Measurements from ENCODE around the gene PARN. TPM values are rescaled to one million over a fixed set of nuclear protein-coding genes. Genes with fewer than 3 reads are reported as not detected.

PARN gene, protein sequence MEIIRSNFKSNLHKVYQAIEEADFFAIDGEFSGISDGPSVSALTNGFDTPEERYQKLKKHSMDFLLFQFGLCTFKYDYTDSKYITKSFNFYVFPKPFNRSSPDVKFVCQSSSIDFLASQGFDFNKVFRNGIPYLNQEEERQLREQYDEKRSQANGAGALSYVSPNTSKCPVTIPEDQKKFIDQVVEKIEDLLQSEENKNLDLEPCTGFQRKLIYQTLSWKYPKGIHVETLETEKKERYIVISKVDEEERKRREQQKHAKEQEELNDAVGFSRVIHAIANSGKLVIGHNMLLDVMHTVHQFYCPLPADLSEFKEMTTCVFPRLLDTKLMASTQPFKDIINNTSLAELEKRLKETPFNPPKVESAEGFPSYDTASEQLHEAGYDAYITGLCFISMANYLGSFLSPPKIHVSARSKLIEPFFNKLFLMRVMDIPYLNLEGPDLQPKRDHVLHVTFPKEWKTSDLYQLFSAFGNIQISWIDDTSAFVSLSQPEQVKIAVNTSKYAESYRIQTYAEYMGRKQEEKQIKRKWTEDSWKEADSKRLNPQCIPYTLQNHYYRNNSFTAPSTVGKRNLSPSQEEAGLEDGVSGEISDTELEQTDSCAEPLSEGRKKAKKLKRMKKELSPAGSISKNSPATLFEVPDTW
- 25.1 and 25.3 TPM in 2 replicates for total RNA-seq

GRCh38 chr16:14629919-14630619 lies at the start of gene PARN:
PARN (minus strand) TSS chr16:14630260; CDS start chr16:14630125, 135 bp downstream.

GRCh38 chr16:14632693-14633569 lies 2.9 kb upstream of the PARN start, which contains the start of gene BFAR:
BFAR (plus strand) TSS chr16:14632951; CDS start chr16:14644347, 11,396 bp downstream.

Other genes starting within 250 kb of the PARN start
- gene BFAR, start 2.7 kb upstream of the PARN start, total RNA-seq, result 71.2 and 89.3 TPM in 2 replicates
- gene PLA2G10, start 64.0 kb upstream of the PARN start, total RNA-seq, result not detected in 2 replicates
- 0.24 and 0.52 TPM in 2 replicates for gene NPIPA3, start 73.2 kb upstream of the PARN start, total RNA-seq
- gene NPIPA2, start 112.3 kb upstream of the PARN start, total RNA-seq, result not detected in 2 replicates
- 82.9 and 95.3 TPM in 2 replicates for gene NOMO1, start 203.5 kb upstream of the PARN start, total RNA-seq

Data from epithelial cell of alveolus of lung (primary cell).